ENCODE measurements around the gene PLXNA4. TPM values are rescaled to one million over a fixed set of nuclear protein-coding genes. Genes with fewer than 3 reads are reported as not detected.

The PLXNA4 gene
- total RNA-seq, 2 donors from 2014 or later, result 12.2 to 27.7 TPM

DNA sequence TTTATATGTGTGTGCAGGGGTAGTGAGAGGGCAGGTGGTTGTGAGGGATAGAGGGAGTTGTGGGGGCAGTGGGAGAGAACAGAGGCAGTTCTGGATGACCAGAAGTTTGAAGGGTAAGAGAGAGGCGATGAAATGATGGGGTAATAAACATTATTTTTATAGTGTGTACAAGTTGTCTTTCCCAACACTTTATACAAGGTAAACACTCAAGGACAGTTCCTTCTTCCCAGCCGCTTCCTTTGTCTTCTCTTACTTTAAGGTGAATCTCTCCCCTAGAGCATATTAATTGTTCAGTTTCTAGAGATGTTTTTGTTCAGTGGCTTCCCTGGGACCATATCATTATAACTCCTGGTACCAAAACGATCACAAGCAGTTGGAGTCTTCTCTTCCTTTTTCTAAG, 475.8 kb downstream of the PLXNA4 start:
- Histone ChIP-seq H3K36me3 (no peaks in the 10 kb centered on the region), H3K27me3 (replicated peaks; ENCODE audit: insufficient read depth) (no peaks in the 10 kb centered on the region), H3K4me1 (ENCODE audit: control insufficient read depth in 1 of 2, low read depth in 2 of 2) (no peaks in the 10 kb centered on the region), H3K9me3 (no peaks in the 10 kb centered on the region), H3K4me3 (no peak overlapping the region), H3K27ac (no peak overlapping the region)
- no peak for DNase-seq (ENCODE audit: low spot score)
- TF ChIP-seq, protein P1, sequence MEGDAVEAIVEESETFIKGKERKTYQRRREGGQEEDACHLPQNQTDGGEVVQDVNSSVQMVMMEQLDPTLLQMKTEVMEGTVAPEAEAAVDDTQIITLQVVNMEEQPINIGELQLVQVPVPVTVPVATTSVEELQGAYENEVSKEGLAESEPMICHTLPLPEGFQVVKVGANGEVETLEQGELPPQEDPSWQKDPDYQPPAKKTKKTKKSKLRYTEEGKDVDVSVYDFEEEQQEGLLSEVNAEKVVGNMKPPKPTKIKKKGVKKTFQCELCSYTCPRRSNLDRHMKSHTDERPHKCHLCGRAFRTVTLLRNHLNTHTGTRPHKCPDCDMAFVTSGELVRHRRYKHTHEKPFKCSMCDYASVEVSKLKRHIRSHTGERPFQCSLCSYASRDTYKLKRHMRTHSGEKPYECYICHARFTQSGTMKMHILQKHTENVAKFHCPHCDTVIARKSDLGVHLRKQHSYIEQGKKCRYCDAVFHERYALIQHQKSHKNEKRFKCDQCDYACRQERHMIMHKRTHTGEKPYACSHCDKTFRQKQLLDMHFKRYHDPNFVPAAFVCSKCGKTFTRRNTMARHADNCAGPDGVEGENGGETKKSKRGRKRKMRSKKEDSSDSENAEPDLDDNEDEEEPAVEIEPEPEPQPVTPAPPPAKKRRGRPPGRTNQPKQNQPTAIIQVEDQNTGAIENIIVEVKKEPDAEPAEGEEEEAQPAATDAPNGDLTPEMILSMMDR (IDR thresholded peaks at IDR 0.05), result no peak
- ATAC-seq (ENCODE audit: insufficient number of reproducible peaks, low FRiP score, low read depth), result no peak

DNA sequence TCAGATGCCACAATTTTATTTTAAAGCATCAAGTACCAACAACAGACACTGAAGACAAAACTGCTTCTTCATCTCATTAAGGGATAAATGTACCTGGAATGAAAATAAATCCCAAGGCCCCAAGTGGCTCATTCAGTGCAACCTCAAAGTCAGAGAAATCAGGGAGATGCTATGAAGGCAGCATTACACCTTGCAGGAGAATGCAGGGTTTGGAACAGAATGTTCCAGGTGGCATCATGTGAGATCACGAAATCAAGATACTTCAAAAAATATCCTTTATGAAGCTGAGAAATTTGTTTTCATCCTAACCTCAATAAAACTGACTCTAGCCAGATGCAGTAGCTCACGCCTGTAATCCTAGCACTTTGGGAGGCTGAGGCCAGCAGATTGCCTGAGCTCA, 477.1 kb downstream of the PLXNA4 start:
- no peaks in the 10 kb centered on the region for H3K27me3 ChIP-seq (replicated peaks; ENCODE audit: insufficient read depth)
- TF ChIP-seq, protein P1 (IDR thresholded peaks at IDR 0.05), result no peak
- H3K9me3 ChIP-seq, result no peaks in the 10 kb centered on the region
- DNase-seq (ENCODE audit: low spot score), result no peak
- no peaks in the 10 kb centered on the region for H3K4me1 ChIP-seq (ENCODE audit: control insufficient read depth in 1 of 2, low read depth in 2 of 2)
- ATAC-seq (ENCODE audit: insufficient number of reproducible peaks, low FRiP score, low read depth), result no peak
- no peaks in the 10 kb centered on the region for H3K36me3 ChIP-seq
- H3K4me3 ChIP-seq, result no peak overlapping the region
- H3K27ac ChIP-seq, result no peak overlapping the region

DNA sequence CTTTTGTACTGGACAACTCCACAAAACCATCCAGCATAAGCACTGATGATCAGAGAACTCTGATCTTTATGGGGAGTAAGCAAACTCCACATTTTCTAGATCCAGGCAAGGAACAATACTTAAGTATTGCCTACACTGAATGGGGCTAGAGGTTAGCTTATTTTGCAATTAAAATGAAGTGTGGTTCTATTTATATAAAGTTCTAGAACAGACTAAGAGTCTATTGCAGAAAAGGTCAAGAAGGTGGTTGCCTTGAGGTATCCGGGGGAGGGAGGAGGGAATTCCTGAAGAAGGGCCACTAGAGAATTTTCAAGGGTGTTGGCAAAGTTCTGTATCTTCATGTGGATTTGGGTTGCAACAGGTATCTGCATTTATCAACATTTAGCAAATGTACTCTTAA, 477.9 kb downstream of the PLXNA4 start:
- Histone ChIP-seq H3K4me1 (ENCODE audit: control insufficient read depth in 1 of 2, low read depth in 2 of 2) (no peaks in the 10 kb centered on the region), H3K27me3 (replicated peaks; ENCODE audit: insufficient read depth) (no peaks in the 10 kb centered on the region), H3K27ac (no peak overlapping the region), H3K4me3 (no peak overlapping the region), H3K9me3 (no peaks in the 10 kb centered on the region), H3K36me3 (no peaks in the 10 kb centered on the region)
- TF ChIP-seq, protein P1 (IDR thresholded peaks at IDR 0.05), result no peak
- no peak for ATAC-seq (ENCODE audit: insufficient number of reproducible peaks, low FRiP score, low read depth)
- DNase-seq (ENCODE audit: low spot score), result no peak

- Histone ChIP-seq H3K27ac (no peak overlapping the region), H3K4me1 (ENCODE audit: control insufficient read depth in 1 of 2, low read depth in 2 of 2) (no peaks in the 10 kb centered on the region), H3K27me3 (replicated peaks; ENCODE audit: insufficient read depth) (no peaks in the 10 kb centered on the region), H3K4me3 (no peak overlapping the region), H3K36me3 (no peaks in the 10 kb centered on the region), H3K9me3 (no peaks in the 10 kb centered on the region)
- TF ChIP-seq, protein P1 (IDR thresholded peaks at IDR 0.05), result no peak
- DNase-seq (ENCODE audit: low spot score) (no peak), ATAC-seq (ENCODE audit: insufficient number of reproducible peaks, low FRiP score, low read depth) (no peak)
Measured at GRCh38 chr7:132097550-132098134, 478.6 kb downstream of the PLXNA4 start.

- Histone ChIP-seq H3K27me3 (replicated peaks; ENCODE audit: insufficient read depth) (no peaks in the 10 kb centered on the region), H3K4me3 (no peak overlapping the region), H3K27ac (no peak overlapping the region), H3K4me1 (ENCODE audit: control insufficient read depth in 1 of 2, low read depth in 2 of 2) (no peaks in the 10 kb centered on the region), H3K36me3 (no peaks in the 10 kb centered on the region), H3K9me3 (no peaks in the 10 kb centered on the region)
- TF ChIP-seq, protein P1 (IDR thresholded peaks at IDR 0.05), result no peak
- no peak for DNase-seq (ENCODE audit: low spot score)
- no peak for ATAC-seq (ENCODE audit: insufficient number of reproducible peaks, low FRiP score, low read depth)
Measured at GRCh38 chr7:132095111-132095765, 481.0 kb downstream of the PLXNA4 start.

All from thoracic aorta (tissue), 2 donors.